GM12873 (cell line): ENCODE data around the gene PCP2.

Experiments
- CTCF ChIP-seq: IDR thresholded peaks from 2 replicates; pipeline ENCODE4 v1.5.1; 2012; ENCODE audit warnings: low read depth, mild to moderate bottlenecking, moderate library complexity, low read length, control low read depth; ENCODE audit not compliant: insufficient read depth; ENCODE audit errors: missing control alignments

The PCP2 gene

GRCh38 chr19:7657131-7657751 lies 23.7 kb upstream of the PCP2 start:
- no peak for TF ChIP-seq CTCF

GRCh38 chr19:7655581-7655980 lies 22.1 kb upstream of the PCP2 start:
- TF ChIP-seq CTCF, result no peak

GRCh38 chr19:7654401-7654800 lies 20.9 kb upstream of the PCP2 start:
- TF ChIP-seq CTCF, result no peak

GRCh38 chr19:7652061-7652641 lies 18.6 kb upstream of the PCP2 start:
- peak; percentile 89 for TF ChIP-seq CTCF

GRCh38 chr19:7650148-7650547 lies 16.6 kb upstream of the PCP2 start:
- no peak for TF ChIP-seq CTCF

- no peak for TF ChIP-seq CTCF
These were observed 14.9 kb upstream of the PCP2 start for GRCh38 chr19:7648265-7649014.

- TF ChIP-seq CTCF, result no peak
These were observed 13.6 kb upstream of the PCP2 start for GRCh38 chr19:7647156-7647555.
